A549 (cell line): Measurements from ENCODE around the gene TAF7.

ENCODE experiments used
- CHD4 ChIP-seq: fragments of 200-600 bp; sonication (generic); IDR thresholded peaks from 2 replicates; pipeline ENCODE4 v1.6.1; 2016; ENCODE audit warnings: antibody characterized with exemption, mild to moderate bottlenecking, borderline replicate concordance
- CTCF ChIP-seq: fragments of >200 bp; sonication (Bioruptor Twin); formaldehyde crosslinking; IDR thresholded peaks from 3 replicates; pipeline ENCODE4 v1.5.1; 2016
- EP300 ChIP-seq, 2 experiments: fragments of >200 bp; sonication (Bioruptor Twin); formaldehyde crosslinking; IDR thresholded peaks; 2 replicates in 1 of 2; 3 replicates in 1 of 2; pipeline ENCODE4 v1.6.1; 2016 to 2017
- NFE2L2 ChIP-seq: fragments of 150-350 bp; conservative IDR thresholded peaks from 2 replicates; pipeline ENCODE4 v1.6.1; 2014; ENCODE audit warnings: low read length
- POLR2A ChIP-seq: IDR thresholded peaks from 2 replicates; pipeline ENCODE4 v1.6.1; 2012; ENCODE audit warnings: mild to moderate bottlenecking, low read length
- POLR2AphosphoS2 ChIP-seq: conservative IDR thresholded peaks from 2 replicates; pipeline ENCODE4 v1.6.1; 2012; ENCODE audit warnings: low read length, improper control_type of control experiment, inconsistent platforms
- RAD21 ChIP-seq, 2 experiments: fragments of >200 bp in 1 of 2; sonication (Bioruptor Twin) in 1 of 2; formaldehyde crosslinking in 1 of 2; IDR thresholded peaks in 1 of 2; conservative IDR thresholded peaks in 1 of 2; 2 replicates in 1 of 2; 3 replicates in 1 of 2; pipeline ENCODE4 v1.6.1; 2012 to 2018; ENCODE audit warnings: inconsistent platforms in 1 of 2
- SREBF2 ChIP-seq: fragments of 450-650 bp; IDR thresholded peaks from 2 replicates; pipeline ENCODE4 v1.6.1; 2014; ENCODE audit warnings: mild to moderate bottlenecking, moderate library complexity
- TP53 ChIP-seq: fragments of 250-450 bp; sonication (Bioruptor Pico); IDR thresholded peaks from 2 replicates; pipeline ENCODE4 v1.5.0; 2021; ENCODE audit warnings: mild to moderate bottlenecking, moderate library complexity
- TF ChIP-seq, protein P1 (sequence below): fragments of 150-350 bp; IDR thresholded peaks from 2 replicates; pipeline ENCODE4 v1.6.1; 2014; ENCODE audit warnings: low read depth, mild to moderate bottlenecking, low read length

- TF ChIP-seq, protein P1, sequence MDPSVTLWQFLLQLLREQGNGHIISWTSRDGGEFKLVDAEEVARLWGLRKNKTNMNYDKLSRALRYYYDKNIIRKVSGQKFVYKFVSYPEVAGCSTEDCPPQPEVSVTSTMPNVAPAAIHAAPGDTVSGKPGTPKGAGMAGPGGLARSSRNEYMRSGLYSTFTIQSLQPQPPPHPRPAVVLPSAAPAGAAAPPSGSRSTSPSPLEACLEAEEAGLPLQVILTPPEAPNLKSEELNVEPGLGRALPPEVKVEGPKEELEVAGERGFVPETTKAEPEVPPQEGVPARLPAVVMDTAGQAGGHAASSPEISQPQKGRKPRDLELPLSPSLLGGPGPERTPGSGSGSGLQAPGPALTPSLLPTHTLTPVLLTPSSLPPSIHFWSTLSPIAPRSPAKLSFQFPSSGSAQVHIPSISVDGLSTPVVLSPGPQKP, result no peak
- TF ChIP-seq EP300 (IDR thresholded peaks at IDR 0.05) (no peak), TP53 (CRISPR knock-in tag) (no peak), CTCF (peak; percentile 27; the same call in 2 of the 3 replicates), SREBF2 (no peak), RAD21 (conservative IDR thresholded peaks at IDR 0.05 in 1 of 2, IDR thresholded peaks at IDR 0.05 in 1 of 2) (peak in 1 of 2 experiments; percentile 27; a peak in 2 of 5 replicates), POLR2A (no peak), CHD4 (no peak), NFE2L2 (no peak), POLR2AphosphoS2 (no peak)
Observed at GRCh38 chr5:141363952-141364660, 43.5 kb upstream of the TAF7 start, which contains the start of gene PCDHGA5.
